K562 (cell line): Measurements from ENCODE around the gene SMIM41. TPM values are rescaled to one million over a fixed set of nuclear protein-coding genes. Genes with fewer than 3 reads are reported as not detected.

Source experiments
- BRCA1 ChIP-seq, 2 experiments: fragments of 450-650 bp in 1 of 2; sonication (generic) in 1 of 2; formaldehyde crosslinking in 1 of 2; IDR thresholded peaks; 2 replicates each; pipeline versions ENCODE4 v1.5.0 to v1.6.1; 2017 to 2020; ENCODE audit warnings: mild to moderate bottlenecking in 1 of 2, missing genetic modification reagents in 1 of 2
- COPS2 ChIP-seq: fragments of 450-650 bp; conservative IDR thresholded peaks from 2 replicates; pipeline ENCODE4 v1.6.1; 2016; ENCODE audit warnings: mild to moderate bottlenecking, moderate library complexity
- DIDO1 ChIP-seq: fragments of 450-650 bp; IDR thresholded peaks from 2 replicates; pipeline ENCODE4 v1.6.1; 2016; ENCODE audit warnings: low read depth, missing biosample characterization, missing genetic modification characterization
- PRDM10 ChIP-seq: fragments of 450-650 bp; IDR thresholded peaks from 2 replicates; pipeline ENCODE4 v1.6.1; 2018; ENCODE audit not compliant: partially characterized antibody
- ZBTB11 ChIP-seq, 3 experiments: fragments of 200-800 bp in 1 of 3; fragments of 250-450 bp in 1 of 3; fragments of 450-650 bp in 1 of 3; sonication (Bioruptor Pico) in 1 of 3; sonication (Bioruptor generic) in 1 of 3; formaldehyde crosslinking in 1 of 3; IDR thresholded peaks; 2 replicates each; pipeline versions ENCODE4 v1.6.1 to v1.8.0; 2016 to 2022; ENCODE audit warnings: mild to moderate bottlenecking in 2 of 3, missing genetic modification characterization in 2 of 3, missing compliant biosample characterization in 1 of 3, moderate library complexity in 1 of 3
- polyA plus RNA-seq, 8 experiments: library from polyadenylated mRNA; depleted of rRNA in 4 of 8; stranded (reverse) in 5 of 8; unstranded in 3 of 8; fragments of >200 nt; fragmentation: Nextera tagmentation in 2 of 8; fragmentation: Illumina TruSeq in 1 of 8; extraction: Ambion mirVana in 2 of 8; extraction: Trizol in 1 of 8; gene quantifications; 2 replicates each; pipeline versions ENCODE4 v1.2.1 to v1.2.3, GENCODE V29; 2011 to 2014; ENCODE audit warnings: inconsistent platforms in 1 of 8, missing spikeins in 1 of 8
- total RNA-seq, 7 experiments: library from RNA; depleted of rRNA in 6 of 7; stranded (reverse); fragments of >200 nt in 6 of 7; fragmentation: Illumina TruSeq in 2 of 7; extraction: Trizol in 2 of 7; gene quantifications; 2 replicates each; pipeline versions ENCODE4 v1.2.1 to v1.2.3, GENCODE V29; 2011 to 2021; ENCODE audit warnings: low replicate concordance in 1 of 7

SMIM41 gene
- total and polyA plus RNA-seq, 9 of the 15 experiments (the other 6 are each of a cell fraction or from before 2014, with no cell fraction given): not detected

GRCh38 chr12:52055731-52056711 lies 23.5 kb upstream of the SMIM41 start (continued):
- no peak for TF ChIP-seq PRDM10
- no peak for TF ChIP-seq BRCA1 (IDR thresholded peaks at IDR 0.05)
- no peak for TF ChIP-seq BRCA1 (CRISPR knock-in tag; IDR thresholded peaks at IDR 0.05)
- TF ChIP-seq COPS2: no peak
- TF ChIP-seq DIDO1 (tag): no peak
- no peak for TF ChIP-seq ZBTB11 (CRISPR knock-in tag; IDR thresholded peaks at IDR 0.05)
